GM12875 (cell line): ENCODE data around the gene MYO1D.

Experiments used
- H3K4me3 ChIP-seq: one replicate; pipeline ENCODE4 v1.5.1; 2011; ENCODE audit warnings: low read depth, low read length, control low read depth
- CTCF ChIP-seq: IDR thresholded peaks from 2 replicates; pipeline ENCODE4 v1.5.1; 2011; ENCODE audit warnings: low read depth, mild to moderate bottlenecking, control low read depth, inconsistent platforms, low read length, moderate library complexity, borderline replicate concordance; ENCODE audit not compliant: insufficient read depth

MYO1D gene

GRCh38 chr17:32514606-32515005, 362.3 kb downstream of the MYO1D start:
- H3K4me3 ChIP-seq = no peak overlapping the region
- TF ChIP-seq CTCF = no peak

- no peak for TF ChIP-seq CTCF
- no peak overlapping the region for H3K4me3 ChIP-seq
Observed at GRCh38 chr17:32513579-32513978, 363.3 kb downstream of the MYO1D start.

GRCh38 chr17:32512328-32512727, 364.6 kb downstream of the MYO1D start:
- no peak for TF ChIP-seq CTCF
- no peak overlapping the region for H3K4me3 ChIP-seq

GRCh38 chr17:32510466-32510865, 366.5 kb downstream of the MYO1D start:
- H3K4me3 ChIP-seq = no peak overlapping the region
- no peak for TF ChIP-seq CTCF

GRCh38 chr17:32508926-32509325, 368.0 kb downstream of the MYO1D start:
- no peak for TF ChIP-seq CTCF
- no peak overlapping the region for H3K4me3 ChIP-seq

GRCh38 chr17:32504166-32504990, 372.5 kb downstream of the MYO1D start:
- H3K4me3 ChIP-seq = no peak overlapping the region
- TF ChIP-seq CTCF = no peak
